Sigmoid colon (tissue), 7 donors: ENCODE data around the gene ENTPD6. TPM values are rescaled to one million over a fixed set of nuclear protein-coding genes. Genes with fewer than 3 reads are reported as not detected.

ENCODE experiments used
- DNase-seq: peaks from one replicate; pipeline ENCODE4 v3.0.0-alpha.2; 2019
- H3K27ac ChIP-seq, 4 donors: fragments of 200-600 bp; sonication (generic); one replicate each; pipeline ENCODE4 v1.5.1; 2016 to 2019; ENCODE audit warnings: mild to moderate bottlenecking in 1 of 4
- H3K27me3 ChIP-seq, 3 donors: fragments of 200-600 bp; sonication (generic); one replicate each; pipeline ENCODE4 v1.5.1; 2019; ENCODE audit warnings: mild to moderate bottlenecking in 1 of 3
- H3K36me3 ChIP-seq, 4 donors: fragments of 200-600 bp; sonication (generic); one replicate each; pipeline ENCODE4 v1.5.1; 2016 to 2019
- H3K4me1 ChIP-seq, 4 donors: fragments of 200-600 bp; sonication (generic); one replicate each; pipeline ENCODE4 v1.5.1; 2017 to 2019
- H3K4me3 ChIP-seq, 4 donors: fragments of 200-600 bp; sonication (generic); one replicate each; pipeline ENCODE4 v1.5.1; 2017 to 2019; ENCODE audit warnings: mild to moderate bottlenecking in 2 of 4, moderate library complexity in 1 of 4
- H3K9me3 ChIP-seq, 4 donors: fragments of 200-600 bp in 3 of 4; sonication (generic) in 3 of 4; one replicate each; pipeline versions ENCODE4 v1.5.1 to v1.6.1; 2013 to 2019
- CTCF ChIP-seq, 4 experiments: fragments of 450-650 bp in 3 of 4; fragments of 200-600 bp in 1 of 4; IDR thresholded peaks; one replicate each; pipeline ENCODE4 v1.5.1; 2016 to 2019; ENCODE audit warnings: antibody characterized with exemption in 4 of 4, mild to moderate bottlenecking in 3 of 4, moderate library complexity in 2 of 4
- EP300 ChIP-seq, 4 donors: sonication (generic); formaldehyde crosslinking; IDR thresholded peaks; one replicate each; pipeline ENCODE4 v1.6.1; 2017; ENCODE audit warnings: antibody characterized with exemption in 4 of 4
- POLR2A ChIP-seq, 2 donors: fragments of 450-650 bp; IDR thresholded peaks; one replicate each; pipeline ENCODE4 v1.6.1; 2016; ENCODE audit warnings: antibody characterized with exemption in 2 of 2, mild to moderate bottlenecking in 2 of 2, moderate library complexity in 2 of 2
- POLR2AphosphoS5 ChIP-seq, 4 donors: sonication (generic); formaldehyde crosslinking; IDR thresholded peaks; one replicate each; pipeline ENCODE4 v1.6.1; 2017; ENCODE audit warnings: antibody characterized with exemption in 4 of 4
- WGBS, 2 donors: extraction: QIAGEN DNeasy Blood & Tissue Kit; methylation state at CpG; one replicate each; pipeline ENCODE4 v1.1.7; 2013; 5-methylcytosine and 5-hydroxymethylcytosine counted together
- intact Hi-C: fragments of 100-400 bp; cut with DNase I; formaldehyde crosslinking; loops from one replicate; pipeline ENCODE4 v1.15.1; 2023
- polyA plus RNA-seq, 3 donors: library from polyadenylated mRNA; stranded (reverse); fragments of 200-250 nt; gene quantifications; one replicate each; pipeline ENCODE4 v1.2.3, GENCODE V29; 2013
- total RNA-seq, 4 donors: library from RNA; depleted of rRNA; stranded (reverse); fragments of >200 nt; gene quantifications; one replicate each; pipeline ENCODE4 v1.1.0, GENCODE V29; 2016
- donor health status: healthy with polysubstance abuse.
- donor health status: Bipolar disorder and iron deficiency.
- donor health status: healthy.

The ENTPD6 gene
- total and polyA plus RNA-seq, 7 donors: 26.0 to 117 (median 41.4) TPM

DNA sequence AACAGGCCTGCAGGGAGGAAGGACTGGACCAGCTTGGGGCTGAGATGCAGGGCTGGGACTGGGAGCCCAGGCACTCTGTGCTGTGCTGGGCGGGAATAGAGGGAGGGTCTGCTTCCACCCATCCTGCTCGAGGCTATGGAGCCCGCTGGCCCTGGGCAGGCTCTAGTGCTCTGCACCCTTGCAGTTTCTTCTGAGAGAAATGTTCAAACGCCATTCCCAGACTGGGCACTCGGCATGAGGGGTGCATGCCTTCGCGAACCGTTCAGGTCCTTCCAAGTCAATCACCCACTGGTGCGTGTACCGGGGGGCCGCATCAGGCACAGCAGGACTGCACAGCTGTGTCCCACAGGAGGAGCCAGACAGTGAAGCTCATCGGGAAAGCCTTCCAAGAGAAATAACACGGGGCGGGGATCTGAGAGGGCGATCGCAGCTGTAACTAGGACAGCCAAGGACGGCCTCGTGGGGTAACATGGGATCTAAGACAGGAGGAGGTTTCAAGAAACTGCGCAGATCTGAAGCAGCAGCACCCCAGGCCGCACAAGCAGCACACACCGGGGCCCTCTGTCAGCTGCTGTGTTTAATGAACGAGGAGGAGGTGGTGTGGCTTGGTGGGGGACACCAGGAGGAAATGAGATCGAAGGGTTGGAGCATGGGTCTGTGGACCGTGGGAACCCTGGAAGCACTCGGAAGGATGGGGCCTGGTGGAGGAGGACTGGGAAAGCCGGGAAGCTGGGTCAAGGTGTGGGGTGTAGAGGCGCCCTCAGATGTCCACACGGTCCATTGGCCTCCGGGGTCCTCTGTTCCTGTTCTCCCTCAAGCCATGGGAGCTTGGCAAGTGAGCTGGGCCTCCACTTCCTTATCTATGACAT is 26.3 kb downstream of the ENTPD6 start:
- DNase-seq: no peak
- no peak for TF ChIP-seq EP300 (IDR thresholded peaks at IDR 0.05)
- no peak for TF ChIP-seq CTCF (IDR thresholded peaks at IDR 0.05)
- TF ChIP-seq POLR2AphosphoS5 (IDR thresholded peaks at IDR 0.05): no peak
- TF ChIP-seq POLR2A (IDR thresholded peaks at IDR 0.05): no peak
- H3K36me3 ChIP-seq: peaks cover 3 to 58% (median 9%) of the 10 kb centered on the region in 4 donors
- intact Hi-C loops: loop anchor here (2.0 to 10.0 kb wide), 2 partner anchors 19 to 473 kb away; partner anchors contain the start of gene ZNF337
- no peaks in the 10 kb centered on the region for H3K27me3 ChIP-seq
- H3K4me1 ChIP-seq: peaks cover 0 to 15% (median 9%) of the 10 kb centered on the region in 4 donors
- peak overlapping the region in 3 of 4 donors; percentile 10 to 42 (median 22) for H3K27ac ChIP-seq
- H3K4me3 ChIP-seq: no peak overlapping the region
- WGBS, 2 donors: 90 to 91% methylated on average over 29 of the region's 29 CpGs
- H3K9me3 ChIP-seq: no peaks in the 10 kb centered on the region

DNA sequence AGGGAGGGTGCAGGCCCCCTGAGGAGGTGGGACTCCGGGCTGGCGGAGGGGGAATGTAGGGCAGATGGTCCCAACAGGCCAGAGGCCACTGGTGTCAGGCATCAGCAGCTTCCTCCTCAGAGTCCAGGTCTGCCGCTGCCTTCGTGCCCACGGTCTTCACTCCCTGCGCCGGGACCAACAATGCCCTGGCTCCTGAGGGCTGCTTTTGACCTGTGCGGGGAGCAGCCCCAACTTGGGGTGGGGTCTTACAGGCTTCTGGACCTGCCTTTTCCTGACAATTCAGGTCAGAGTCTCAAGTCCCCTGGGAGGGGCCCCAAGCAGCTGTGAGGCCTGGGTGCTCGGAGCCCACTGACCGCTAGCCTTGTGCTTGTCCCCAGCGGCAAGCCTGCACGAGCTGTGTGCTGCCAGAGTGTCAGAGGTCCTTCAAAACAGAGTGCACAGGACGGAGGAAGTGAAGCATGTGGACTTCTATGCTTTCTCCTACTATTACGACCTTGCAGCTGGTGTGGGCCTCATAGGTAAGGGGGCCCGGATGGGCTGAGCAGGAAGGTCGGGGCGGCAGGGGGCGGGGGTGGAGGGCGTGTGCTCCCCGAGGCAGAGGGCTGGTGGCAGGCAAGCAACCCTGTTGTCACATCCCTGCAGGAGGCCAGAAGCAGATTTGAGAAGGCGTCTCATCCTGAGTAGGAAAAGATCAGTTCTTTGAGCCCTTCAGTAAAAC is 27.1 kb downstream of the ENTPD6 start:
- Histone ChIP-seq H3K27ac (peak overlapping the region in 3 of 4 donors; percentile 10 to 42 (median 22)), H3K4me1 (peaks cover 0 to 23% (median 17%) of the 10 kb centered on the region in 4 donors), H3K9me3 (no peaks in the 10 kb centered on the region), H3K4me3 (no peak overlapping the region), H3K27me3 (no peaks in the 10 kb centered on the region), H3K36me3 (peaks cover 0 to 50% (median 6%) of the 10 kb centered on the region in 4 donors)
- DNase-seq: no peak
- TF ChIP-seq CTCF (IDR thresholded peaks at IDR 0.05) (no peak), POLR2AphosphoS5 (IDR thresholded peaks at IDR 0.05) (no peak), POLR2A (IDR thresholded peaks at IDR 0.05) (no peak), EP300 (IDR thresholded peaks at IDR 0.05) (no peak)
- 75 to 76% methylated on average over 21 of the region's 21 CpGs for WGBS, 2 donors
- intact Hi-C loops: loop anchor here (2.0 to 10.0 kb wide), 2 partner anchors 20 to 472 kb away; partner anchors contain the start of gene ZNF337

- no peak overlapping the region for H3K4me3 ChIP-seq
- 68 to 69% methylated on average over 8 of the region's 8 CpGs for WGBS, 2 donors
- intact Hi-C loops: loop anchor here (2.0 to 10.0 kb wide), 2 partner anchors 20 to 472 kb away; partner anchors contain the start of gene ZNF337
- H3K36me3 ChIP-seq: peaks cover 0 to 44% (median 2%) of the 10 kb centered on the region in 4 donors
- DNase-seq: no peak
- peak overlapping the region in 1 of 4 donors; percentile 42 for H3K27ac ChIP-seq
- peaks cover 0 to 29% (median 19%) of the 10 kb centered on the region in 4 donors for H3K4me1 ChIP-seq
- H3K9me3 ChIP-seq: no peaks in the 10 kb centered on the region
- H3K27me3 ChIP-seq: no peaks in the 10 kb centered on the region
- TF ChIP-seq EP300 (IDR thresholded peaks at IDR 0.05) (no peak), POLR2AphosphoS5 (IDR thresholded peaks at IDR 0.05) (no peak), POLR2A (IDR thresholded peaks at IDR 0.05) (no peak), CTCF (IDR thresholded peaks at IDR 0.05) (no peak)
Measured at GRCh38 chr20:25223179-25223661, 27.7 kb downstream of the ENTPD6 start.

DNA sequence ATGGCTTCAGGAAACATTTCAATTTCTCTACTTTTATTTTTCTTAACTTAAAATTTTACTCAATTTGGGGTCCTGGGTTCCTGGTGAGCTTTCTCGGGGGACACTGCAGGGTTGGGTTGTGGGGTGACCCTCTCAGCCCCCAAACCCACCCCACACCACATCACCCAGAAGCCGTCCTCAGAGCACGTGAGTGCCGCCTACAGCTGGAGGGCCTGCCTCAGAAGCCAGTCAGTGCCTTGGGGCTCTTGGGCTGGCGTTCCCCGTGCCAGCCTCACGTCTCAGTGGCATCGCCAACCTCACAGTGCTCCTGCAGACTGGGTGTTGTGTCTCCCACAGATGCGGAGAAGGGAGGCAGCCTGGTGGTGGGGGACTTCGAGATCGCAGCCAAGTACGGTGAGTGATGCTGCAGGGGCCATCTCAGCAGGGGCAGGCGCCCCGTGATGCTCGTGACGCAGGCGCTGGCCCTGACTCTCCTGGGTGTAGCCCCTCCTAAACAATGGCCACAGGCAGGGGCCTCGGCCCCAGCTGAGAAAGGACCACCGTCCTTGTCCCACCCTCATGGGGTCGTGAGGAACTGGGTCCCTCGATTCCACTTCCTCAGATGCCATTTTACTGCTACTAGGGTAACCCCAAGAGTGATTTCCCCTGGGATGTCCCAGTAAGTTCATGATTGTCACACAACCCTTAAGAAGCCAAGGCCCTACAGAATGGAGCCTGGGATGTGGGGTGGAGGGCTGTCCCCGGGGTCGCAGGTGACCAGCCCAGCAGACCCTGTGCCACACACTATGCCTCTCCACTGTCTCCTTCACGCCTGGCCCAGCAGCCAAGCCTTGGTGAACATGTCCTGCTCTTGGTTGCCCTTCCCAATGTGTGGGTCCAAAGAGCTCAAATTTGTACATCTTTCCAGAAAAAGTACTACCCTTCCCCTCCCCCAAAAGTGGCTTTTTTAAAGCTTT is 28.5 kb downstream of the ENTPD6 start:
- H3K27ac ChIP-seq: no peak overlapping the region
- peaks cover 0 to 36% (median 19%) of the 10 kb centered on the region in 4 donors for H3K4me1 ChIP-seq
- peaks cover 0 to 36% (median 0%) of the 10 kb centered on the region in 4 donors for H3K36me3 ChIP-seq
- H3K9me3 ChIP-seq: no peaks in the 10 kb centered on the region
- WGBS, 2 donors: 94 to 95% methylated on average over 24 of the region's 24 CpGs
- H3K27me3 ChIP-seq: no peaks in the 10 kb centered on the region
- no peak for TF ChIP-seq CTCF (IDR thresholded peaks at IDR 0.05)
- TF ChIP-seq POLR2A (IDR thresholded peaks at IDR 0.05): no peak
- no peak for TF ChIP-seq POLR2AphosphoS5 (IDR thresholded peaks at IDR 0.05)
- DNase-seq: no peak
- intact Hi-C loops: loop anchor here (2.0 to 10.0 kb wide), 2 partner anchors 21 to 471 kb away; partner anchors contain the start of gene ZNF337
- no peak overlapping the region for H3K4me3 ChIP-seq
